ENCODE data around the gene ZNG1C. TPM values are rescaled to one million over a fixed set of nuclear protein-coding genes. Genes with fewer than 3 reads are reported as not detected.
"Not testable (repeated sequence)": the region's sequence is repeated elsewhere in the genome, so short reads cannot be mapped to it uniquely, and the experiment has no call there.

Gene ZNG1C
- 22.1 and 46.6 TPM in 2 replicates for total RNA-seq

GRCh38 chr9:68241683-68242082, at the start of gene ZNG1C:
TSS of gene ZNG1C (plus strand) at chr9:68241983. CDS start at chr9:68242032, 49 bp downstream.
- not testable (repeated sequence) for DNase-seq

DNA sequence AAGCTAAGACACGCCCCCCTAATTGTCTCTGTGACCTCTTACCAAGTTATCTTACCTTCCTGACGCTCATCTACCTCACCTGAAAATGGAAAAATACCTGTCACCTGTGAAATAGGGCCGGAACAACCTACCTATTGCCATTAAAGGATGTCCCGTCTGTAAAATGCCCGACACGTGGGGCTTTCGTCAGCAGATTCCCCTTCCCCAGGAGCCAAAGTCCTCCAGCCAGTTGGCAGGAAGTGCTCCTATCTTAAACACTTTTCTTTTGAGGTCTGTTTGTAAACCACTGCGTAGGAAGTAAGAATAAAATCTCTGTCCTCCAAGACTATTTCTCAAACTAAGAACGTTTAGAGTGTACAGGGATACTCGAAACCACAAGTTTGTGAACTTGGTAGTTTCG, 654 bp downstream of the ZNG1C start:
- DNase-seq: not testable (repeated sequence)

GRCh38 chr9:68281041-68281440, 39.3 kb downstream of the ZNG1C start:
- not testable (repeated sequence) for DNase-seq

GRCh38 chr9:68302567-68302966, 60.8 kb downstream of the ZNG1C start, which contains the start of gene FOXD4L3:
TSS of gene FOXD4L3 (plus strand) at chr9:68302867. CDS start at chr9:68302952, 85 bp downstream.
- DNase-seq: not testable (repeated sequence)

DNA sequence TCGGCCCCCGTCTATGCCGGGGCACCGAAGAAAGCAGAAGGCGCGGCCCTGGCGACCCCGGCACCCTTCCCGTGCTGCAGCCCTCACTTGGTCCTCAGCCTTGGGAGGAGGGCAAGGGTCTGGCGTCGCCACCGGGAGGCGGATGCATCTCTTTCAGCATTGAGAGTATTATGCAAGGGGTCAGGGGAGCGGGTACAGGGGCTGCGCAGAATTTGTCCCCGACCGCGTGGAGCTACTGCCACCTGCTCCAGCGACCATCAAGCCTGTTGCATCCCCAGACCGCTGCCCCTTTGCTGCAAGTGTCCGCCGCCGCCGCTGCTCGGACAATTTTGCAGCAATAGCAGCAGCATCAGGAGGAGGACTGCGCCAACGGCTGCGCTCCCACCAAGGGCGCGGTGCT, 62.0 kb downstream of the ZNG1C start:
- not testable (repeated sequence) for DNase-seq

DNA sequence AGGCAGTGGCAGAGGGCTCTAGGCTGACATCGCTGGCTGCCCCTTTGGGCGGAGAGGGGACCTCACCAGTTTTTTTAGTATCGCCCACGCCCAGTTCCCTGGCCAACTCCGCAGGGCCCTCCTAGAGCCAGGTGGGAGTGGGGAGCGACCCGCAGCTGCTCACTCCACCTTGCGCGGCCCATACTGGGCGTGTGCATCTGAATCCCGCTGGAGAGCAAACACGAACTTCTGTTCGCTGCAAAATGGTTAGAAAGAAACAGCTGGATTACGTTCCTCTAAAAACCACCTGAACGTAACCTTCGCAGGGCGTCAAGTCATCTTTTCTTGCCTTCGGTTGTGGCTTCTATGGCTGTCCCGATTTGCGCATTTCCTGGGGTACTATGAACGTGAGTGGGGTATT, 62.4 kb downstream of the ZNG1C start:
- DNase-seq: not testable (repeated sequence)

- DNase-seq: not testable (repeated sequence)
Measured at GRCh38 chr9:68304777-68305176, 63.0 kb downstream of the ZNG1C start.

DNA sequence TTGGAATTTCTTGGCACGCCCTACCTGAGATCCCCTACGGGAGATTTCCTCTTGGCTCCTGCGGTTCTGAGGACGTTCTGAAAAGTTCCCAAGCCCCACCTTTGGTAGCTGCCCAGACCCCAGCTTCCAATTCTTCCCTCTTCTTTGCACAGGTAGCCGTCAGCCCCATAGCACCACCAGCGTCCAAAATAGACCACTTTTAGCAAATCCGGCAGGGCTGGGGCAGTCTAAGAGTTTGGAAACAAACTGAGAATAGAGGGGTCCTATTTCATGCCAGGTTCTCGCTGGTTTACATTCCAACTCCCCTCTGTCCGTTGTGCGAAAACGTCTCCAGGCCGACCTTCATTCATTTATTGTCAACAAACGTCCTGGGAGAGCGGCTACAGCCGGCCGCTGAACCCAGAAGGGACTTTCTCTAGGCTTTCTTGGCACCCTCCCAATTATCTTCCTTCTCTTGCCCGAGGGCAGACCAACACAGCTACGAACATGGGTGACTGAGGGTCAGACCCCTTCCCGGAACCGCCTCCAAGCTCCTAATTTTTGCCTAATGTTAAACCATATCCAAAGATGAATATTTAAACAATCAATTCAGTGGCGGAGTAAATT, 64.0 kb downstream of the ZNG1C start:
- DNase-seq: not testable (repeated sequence)

- DNase-seq: not testable (repeated sequence)
Measured at GRCh38 chr9:68306391-68306964, 64.7 kb downstream of the ZNG1C start.

DNA sequence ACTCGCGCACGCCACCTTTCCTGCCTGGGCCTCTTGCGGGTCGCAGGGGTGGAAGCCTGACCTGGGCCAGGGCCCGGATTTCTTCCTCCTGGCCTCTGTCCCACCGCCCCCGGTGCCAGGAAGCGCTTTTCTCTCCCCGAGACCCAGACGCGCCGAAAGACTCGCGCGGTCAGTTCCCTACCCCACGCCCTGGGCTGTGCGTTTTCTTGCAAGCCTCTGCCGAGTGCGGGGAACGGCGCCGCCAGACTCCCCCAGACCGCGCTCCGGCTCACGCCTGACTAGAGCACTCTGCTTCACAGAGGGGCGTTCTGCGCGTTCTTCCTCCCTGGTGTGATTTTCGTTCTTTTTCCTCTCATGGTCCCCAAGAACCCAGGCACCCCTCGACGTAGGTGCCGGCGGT, 65.3 kb downstream of the ZNG1C start:
- DNase-seq: not testable (repeated sequence)

GRCh38 chr9:68307654-68308053, 65.9 kb downstream of the ZNG1C start:
- DNase-seq: not testable (repeated sequence)

DNA sequence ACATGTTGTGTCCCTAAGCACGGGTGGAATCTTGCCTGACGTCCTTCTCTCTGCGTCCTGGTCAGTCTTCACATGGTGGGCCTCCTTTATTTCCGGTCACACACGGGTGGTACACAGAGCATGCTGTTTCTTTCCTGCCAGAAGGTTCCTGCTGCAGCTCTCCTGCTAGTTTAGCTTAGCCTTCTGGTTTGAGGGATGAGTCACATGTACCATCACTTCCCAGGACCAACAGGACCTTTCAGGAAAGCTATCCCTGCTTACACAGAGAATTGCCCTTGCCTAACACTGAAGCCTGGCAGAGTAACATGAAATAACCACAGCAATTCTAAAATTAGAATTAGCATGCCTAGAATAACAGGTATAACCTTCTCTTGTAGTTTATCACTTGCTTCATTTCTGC, 69.4 kb downstream of the ZNG1C start:
- not testable (repeated sequence) for DNase-seq

DNA sequence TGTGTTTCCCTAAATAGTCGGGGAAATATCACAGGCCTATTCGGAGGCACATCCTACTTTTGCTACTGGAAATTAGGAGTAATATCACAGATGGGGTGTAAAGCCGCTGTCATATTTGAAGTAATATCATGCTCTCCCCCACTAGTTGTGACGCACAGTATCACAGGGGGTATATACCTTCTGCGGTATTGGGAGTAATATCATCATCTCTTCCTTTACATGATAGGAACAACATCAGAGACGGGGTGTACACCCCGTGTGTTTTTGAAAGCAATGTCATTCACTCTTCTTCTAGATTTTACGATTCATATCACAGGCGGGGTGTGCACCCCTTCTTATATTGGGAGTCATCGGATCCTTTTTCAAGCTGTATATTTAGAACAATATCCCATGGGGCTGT, 76.4 kb downstream of the ZNG1C start:
- DNase-seq: not testable (repeated sequence)

- DNase-seq: not testable (repeated sequence)
Measured at GRCh38 chr9:68323749-68324148, 82.0 kb downstream of the ZNG1C start.

DNA sequence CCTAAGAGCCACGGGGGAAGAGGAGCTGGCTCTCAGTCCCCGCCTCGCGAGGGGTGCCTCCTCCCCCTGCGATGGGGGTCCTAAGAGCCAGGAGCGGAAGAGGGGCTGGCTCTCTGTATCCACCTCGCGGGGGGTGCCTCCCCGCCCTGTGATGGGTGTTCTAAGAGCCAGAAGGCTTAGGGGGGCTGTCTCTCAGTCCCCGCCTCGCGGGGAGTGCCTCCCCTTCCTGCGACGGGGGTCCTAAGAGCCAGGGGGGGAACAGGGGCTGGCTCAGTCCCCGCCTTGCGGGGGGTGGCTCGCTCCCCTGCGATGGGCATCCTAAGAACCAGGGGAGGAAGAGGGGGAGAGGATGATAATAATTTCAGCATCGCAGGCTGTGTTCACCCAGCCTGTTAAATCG, 82.7 kb downstream of the ZNG1C start:
- DNase-seq: not testable (repeated sequence)

- not testable (repeated sequence) for DNase-seq
Measured at GRCh38 chr9:68329106-68329505, 87.3 kb downstream of the ZNG1C start.

DNA sequence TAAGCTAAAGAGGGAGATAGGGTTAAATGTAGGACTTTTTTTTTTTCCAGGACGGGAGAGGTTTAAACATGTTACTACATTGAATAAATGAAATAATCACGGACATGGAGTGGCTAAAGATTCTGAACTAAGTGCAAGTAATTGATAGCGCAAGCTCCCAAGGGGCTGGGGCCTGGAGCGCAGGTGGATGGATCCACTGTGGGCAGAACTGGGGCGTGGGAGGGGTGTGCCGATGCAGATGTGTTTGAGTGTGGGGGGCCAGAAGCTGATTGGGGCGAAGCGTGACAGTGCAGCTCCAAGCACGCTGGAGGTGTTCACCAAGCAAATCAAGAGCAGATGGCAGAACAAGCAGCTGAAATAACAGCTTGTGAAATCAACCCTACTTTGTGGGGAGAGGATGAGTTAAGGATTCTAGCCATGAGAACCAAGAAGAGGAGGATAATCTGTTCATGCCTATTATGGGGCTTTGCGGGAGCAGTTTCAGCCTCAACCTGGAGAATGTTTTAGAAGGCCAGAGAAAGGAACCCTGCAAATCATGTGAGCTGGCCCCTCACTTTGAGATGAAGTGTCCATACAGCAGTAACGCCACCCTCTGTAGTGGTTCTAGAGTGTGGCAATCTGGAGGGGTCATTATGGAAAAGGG, 88.9 kb downstream of the ZNG1C start:
- not testable (repeated sequence) for DNase-seq

GRCh38 chr9:68332122-68332521, 90.3 kb downstream of the ZNG1C start:
- not testable (repeated sequence) for DNase-seq

- not testable (repeated sequence) for DNase-seq
Measured at GRCh38 chr9:68335935-68336334, 94.2 kb downstream of the ZNG1C start.

- not testable (repeated sequence) for DNase-seq
Measured at GRCh38 chr9:68336639-68337339, 95.0 kb downstream of the ZNG1C start.

- not testable (repeated sequence) for DNase-seq
Measured at GRCh38 chr9:68338000-68338399, 96.2 kb downstream of the ZNG1C start.

- not testable (repeated sequence) for DNase-seq
Measured at GRCh38 chr9:68342265-68343025, 100.7 kb downstream of the ZNG1C start.
